ENCODE measurements around the gene INPPL1.

GRCh38 chr11:72189455-72190250 is 34.9 kb upstream of the INPPL1 start:
- TF ChIP-seq CTCF (IDR thresholded peaks at IDR 0.05): no peak
- TF ChIP-seq POLR2A (IDR thresholded peaks at IDR 0.05): no peak
- TF ChIP-seq POLR2AphosphoS5 (IDR thresholded peaks at IDR 0.05): no peak
- no peak for TF ChIP-seq EP300 (IDR thresholded peaks at IDR 0.05)

All from suprapubic skin (tissue), 4 donors.